ENCODE results near the gene AIFM2. TPM values are rescaled to one million over a fixed set of nuclear protein-coding genes. Genes with fewer than 3 reads are reported as not detected.

AIFM2 gene
- total and polyA plus RNA-seq, 3 donors from 2014 or later = 7.1 to 9.7 (median 7.1) TPM

- H3K4me3 ChIP-seq = peak overlapping the region; percentile 75 to 79
- peak overlapping the region; percentile 87 to 95 for H3K27ac ChIP-seq
- TF ChIP-seq POLR2A (IDR thresholded peaks at IDR 0.05) = no peak
- no peak for TF ChIP-seq CTCF (IDR thresholded peaks at IDR 0.05)
- intact Hi-C loops (cut with DNase I; ENCODE audit: low total_unique reads) = no loop called here
- peaks cover 16% of the 10 kb centered on the region for H3K4me1 ChIP-seq
- no peaks in the 10 kb centered on the region for H3K36me3 ChIP-seq (ENCODE audit: low read depth, missing control alignments)
- WGBS, 2 donors = 9 to 18% methylated on average over 2 of the region's 2 CpGs
- DNase-seq = no peak
- no peaks in the 10 kb centered on the region for H3K27me3 ChIP-seq
- no peaks in the 10 kb centered on the region for H3K9me3 ChIP-seq
Observed at GRCh38 chr10:70147259-70147625, 14.6 kb upstream of the AIFM2 start.

- Histone ChIP-seq H3K36me3 (ENCODE audit: low read depth, missing control alignments) (no peaks in the 10 kb centered on the region), H3K4me3 (peak within 1 kb of the TSS; percentile 75 to 79), H3K9me3 (no peaks in the 10 kb centered on the region), H3K27ac (peak within 1 kb of the TSS; percentile 87 to 95), H3K27me3 (no peaks in the 10 kb centered on the region), H3K4me1 (peaks cover 16% of the 10 kb centered on the region)
- peak; percentile 99 for DNase-seq
- WGBS, 2 donors = 0 to 1% methylated on average over 27 to 39 of the region's 39 CpGs
- peak; percentile 30 to 78 (median 43) for TF ChIP-seq CTCF (IDR thresholded peaks at IDR 0.05)
- TF ChIP-seq POLR2A (IDR thresholded peaks at IDR 0.05) = peak; percentile 76
- intact Hi-C loops (cut with DNase I; ENCODE audit: low total_unique reads) = no loop called here
Observed at GRCh38 chr10:70146489-70147258, 14.0 kb upstream of the AIFM2 start, which contains the start of gene TYSND1. TSS of gene TYSND1 (minus strand) at chr10:70146700. CDS start at chr10:70146586, 114 bp downstream.

- H3K4me3 ChIP-seq = peak overlapping the region; percentile 75 to 79
- 0% methylated on average over 4 to 45 of the region's 98 CpGs for WGBS, 2 donors
Observed at GRCh38 chr10:70145666-70146488, 13.3 kb upstream of the AIFM2 start.

GRCh38 chr10:70145166-70145665 lies 12.6 kb upstream of the AIFM2 start:
- Histone ChIP-seq H3K4me1 (peaks cover 16% of the 10 kb centered on the region), H3K27ac (peak overlapping the region; percentile 87 to 95), H3K9me3 (no peaks in the 10 kb centered on the region), H3K27me3 (no peaks in the 10 kb centered on the region), H3K4me3 (peak overlapping the region; percentile 75 to 79), H3K36me3 (ENCODE audit: low read depth, missing control alignments) (no peaks in the 10 kb centered on the region)
- TF ChIP-seq POLR2A (IDR thresholded peaks at IDR 0.05) (no peak), CTCF (IDR thresholded peaks at IDR 0.05) (no peak)
- 6 to 21% methylated on average over 12 of the region's 28 CpGs for WGBS, 2 donors
- no peak for DNase-seq
- intact Hi-C loops (cut with DNase I; ENCODE audit: low total_unique reads) = no loop called here

More at GRCh38 chr10:70145666-70146488, 13.3 kb upstream of the AIFM2 start:
- intact Hi-C loops (cut with DNase I; ENCODE audit: low total_unique reads) = no loop called here
- H3K27ac ChIP-seq = peak overlapping the region; percentile 87 to 95
- no peaks in the 10 kb centered on the region for H3K9me3 ChIP-seq
- no peaks in the 10 kb centered on the region for H3K36me3 ChIP-seq (ENCODE audit: low read depth, missing control alignments)
- no peaks in the 10 kb centered on the region for H3K27me3 ChIP-seq
- peak; percentile 40 to 61 (median 49) for TF ChIP-seq CTCF (IDR thresholded peaks at IDR 0.05)
- TF ChIP-seq POLR2A (IDR thresholded peaks at IDR 0.05) = no peak
- peaks cover 16% of the 10 kb centered on the region for H3K4me1 ChIP-seq
- peak; percentile 56 for DNase-seq

All from testis (tissue), 3 donors.